LNCAP (cell line): ENCODE results near the gene MTHFD1L.

Experiments
- CTCF ChIP-seq: fragments of 450-650 bp; IDR thresholded peaks from 2 replicates; pipeline ENCODE4 v1.5.1; 2017; ENCODE audit warnings: mild to moderate bottlenecking

MTHFD1L gene

GRCh38 chr6:151111670-151112069 lies 246.2 kb downstream of the MTHFD1L start:
- no peak for TF ChIP-seq CTCF

- no peak for TF ChIP-seq CTCF
These were observed 246.6 kb downstream of the MTHFD1L start for GRCh38 chr6:151112130-151112529.

- no peak for TF ChIP-seq CTCF
These were observed 248.1 kb downstream of the MTHFD1L start for GRCh38 chr6:151113641-151114040.

- TF ChIP-seq CTCF, result no peak
These were observed 253.1 kb downstream of the MTHFD1L start for GRCh38 chr6:151118461-151119123.

- no peak for TF ChIP-seq CTCF
These were observed 254.5 kb downstream of the MTHFD1L start for GRCh38 chr6:151119823-151120524.

GRCh38 chr6:151121900-151122299 lies 256.4 kb downstream of the MTHFD1L start:
- no peak for TF ChIP-seq CTCF

GRCh38 chr6:151128763-151129370 lies 263.4 kb downstream of the MTHFD1L start:
- no peak for TF ChIP-seq CTCF
